Measurements from ENCODE around the gene GJA9.

DNA sequence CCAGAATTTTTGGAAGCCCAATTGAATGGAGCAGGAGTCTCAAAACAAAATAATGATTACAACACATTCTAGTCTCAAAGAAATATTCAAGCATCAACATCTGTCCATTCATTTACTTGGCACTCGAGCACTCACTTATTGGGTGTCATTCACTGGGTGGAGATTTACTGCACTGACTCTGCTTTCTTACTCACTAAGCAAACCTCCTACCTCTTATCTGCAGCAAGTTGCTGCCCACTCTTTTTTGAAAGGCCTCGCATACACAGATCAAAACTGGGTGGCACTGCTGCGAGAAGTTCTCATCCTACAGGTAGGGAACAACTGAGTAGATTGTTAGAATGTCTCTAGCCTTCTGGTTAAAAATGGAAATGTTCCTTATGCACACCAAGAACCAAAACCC, 42.2 kb upstream of the GJA9 start:
- TF ChIP-seq, protein P1, sequence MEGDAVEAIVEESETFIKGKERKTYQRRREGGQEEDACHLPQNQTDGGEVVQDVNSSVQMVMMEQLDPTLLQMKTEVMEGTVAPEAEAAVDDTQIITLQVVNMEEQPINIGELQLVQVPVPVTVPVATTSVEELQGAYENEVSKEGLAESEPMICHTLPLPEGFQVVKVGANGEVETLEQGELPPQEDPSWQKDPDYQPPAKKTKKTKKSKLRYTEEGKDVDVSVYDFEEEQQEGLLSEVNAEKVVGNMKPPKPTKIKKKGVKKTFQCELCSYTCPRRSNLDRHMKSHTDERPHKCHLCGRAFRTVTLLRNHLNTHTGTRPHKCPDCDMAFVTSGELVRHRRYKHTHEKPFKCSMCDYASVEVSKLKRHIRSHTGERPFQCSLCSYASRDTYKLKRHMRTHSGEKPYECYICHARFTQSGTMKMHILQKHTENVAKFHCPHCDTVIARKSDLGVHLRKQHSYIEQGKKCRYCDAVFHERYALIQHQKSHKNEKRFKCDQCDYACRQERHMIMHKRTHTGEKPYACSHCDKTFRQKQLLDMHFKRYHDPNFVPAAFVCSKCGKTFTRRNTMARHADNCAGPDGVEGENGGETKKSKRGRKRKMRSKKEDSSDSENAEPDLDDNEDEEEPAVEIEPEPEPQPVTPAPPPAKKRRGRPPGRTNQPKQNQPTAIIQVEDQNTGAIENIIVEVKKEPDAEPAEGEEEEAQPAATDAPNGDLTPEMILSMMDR (IDR thresholded peaks at IDR 0.05), result no peak
- TF ChIP-seq POLR2A (IDR thresholded peaks at IDR 0.05), result no peak

All from Peyer's patch (tissue), 4 donors.